HEK293 (cell line): ENCODE data around the gene STUB1.

Experiments
- CTCF ChIA-PET: fragments of 350-600 bp; formaldehyde crosslinking; extraction: SDS; loops from one replicate; lab custom pipeline; 2021; ENCODE audit warnings: antibody characterized with exemption; lab: Yijun Ruan, JAX
- POLR2A ChIA-PET: fragments of 300-600 bp; formaldehyde crosslinking; extraction: SDS; loops from one replicate; lab custom pipeline; 2020; ENCODE audit warnings: antibody characterized with exemption, inconsistent platforms; lab: Yijun Ruan, JAX
- H3K27ac ChIP-seq: fragments of 200-500 bp; sonication (Bioruptor generic); 2 replicates; pipeline ENCODE4 v1.5.1; 2014; ENCODE audit warnings: low read depth, low read length, control low read depth, inconsistent platforms; ENCODE audit errors: extremely low read depth
- H3K36me3 ChIP-seq, 2 experiments: fragments of 200-500 bp in 1 of 2; sonication (Bioruptor generic) in 1 of 2; 1 replicate in 1 of 2; 2 replicates in 1 of 2; pipeline ENCODE4 v1.5.1; 2014 to 2017; ENCODE audit warnings: inconsistent platforms in 2 of 2, low read length in 2 of 2; ENCODE audit not compliant: control insufficient read depth in 2 of 2, insufficient read depth in 1 of 2
- H3K4me1 ChIP-seq: fragments of 200-500 bp; sonication (Bioruptor generic); 2 replicates; pipeline ENCODE4 v1.5.1; 2014; ENCODE audit warnings: mild to moderate bottlenecking, low read length, inconsistent platforms; ENCODE audit not compliant: control insufficient read depth, insufficient read depth
- H3K4me3 ChIP-seq: 2 replicates; pipeline ENCODE4 v1.5.1; 2011; ENCODE audit warnings: low read depth, mild to moderate bottlenecking, control low read depth, low read length, moderate library complexity
- H3K9me3 ChIP-seq: fragments of 200-500 bp; sonication (Bioruptor generic); 2 replicates; pipeline ENCODE4 v1.5.1; 2014; ENCODE audit warnings: low read depth, low read length, inconsistent platforms; ENCODE audit not compliant: control insufficient read depth, insufficient read depth
- GFI1B ChIP-seq: fragments of 450-650 bp; formaldehyde crosslinking; IDR thresholded peaks from 2 replicates; pipeline ENCODE4 v1.5.1; 2016; ENCODE audit warnings: missing biosample characterization, missing genetic modification characterization
- GLI2 ChIP-seq: fragments of 450-650 bp; formaldehyde crosslinking; IDR thresholded peaks from 2 replicates; pipeline ENCODE4; 2017; ENCODE audit warnings: missing biosample characterization, missing genetic modification characterization, low read depth, borderline replicate concordance
- HOXA7 ChIP-seq: sonication (generic); formaldehyde crosslinking; IDR thresholded peaks from 2 replicates; pipeline ENCODE4 v1.8.1; 2022; ENCODE audit warnings: missing genetic modification reagents, borderline replicate concordance
- HOXC10 ChIP-seq: sonication (generic); formaldehyde crosslinking; IDR thresholded peaks from 2 replicates; pipeline ENCODE4 v1.8.1; 2023; ENCODE audit warnings: mild to moderate bottlenecking, missing genetic modification reagents
- KLF17 ChIP-seq: fragments of 450-650 bp; formaldehyde crosslinking; IDR thresholded peaks from 2 replicates; pipeline ENCODE4 v1.5.1; 2016; ENCODE audit warnings: missing biosample characterization, missing genetic modification characterization
- MEIS1 ChIP-seq: sonication (generic); formaldehyde crosslinking; IDR thresholded peaks from 2 replicates; pipeline ENCODE4 v1.8.1; 2022; ENCODE audit warnings: missing genetic modification reagents, mild to moderate bottlenecking, borderline replicate concordance
- SCRT1 ChIP-seq: fragments of 450-650 bp; formaldehyde crosslinking; IDR thresholded peaks from 2 replicates; pipeline ENCODE4 v1.5.1; 2016; ENCODE audit warnings: missing biosample characterization, missing genetic modification characterization, borderline replicate concordance
- SETDB1 ChIP-seq: IDR thresholded peaks from one replicate; pipeline ENCODE4 v1.6.1; 2017; ENCODE audit warnings: mild to moderate bottlenecking, low read length, moderate library complexity, mixed read lengths; ENCODE audit not compliant: insufficient read length
- ZBTB17 ChIP-seq: fragments of 450-650 bp; formaldehyde crosslinking; IDR thresholded peaks from 2 replicates; pipeline ENCODE4 v1.5.1; 2016; ENCODE audit warnings: missing biosample characterization, missing genetic modification characterization
- ZIC2 ChIP-seq: fragments of 450-650 bp; formaldehyde crosslinking; IDR thresholded peaks from 2 replicates; pipeline ENCODE4 v1.5.1; 2016; ENCODE audit warnings: missing biosample characterization, missing genetic modification characterization
- ZNF184 ChIP-seq: fragments of 450-650 bp; IDR thresholded peaks from 2 replicates; pipeline ENCODE4 v1.5.1; 2018; ENCODE audit warnings: missing biosample characterization, mild to moderate bottlenecking, missing genetic modification characterization
- ZNF221 ChIP-seq: fragments of 450-650 bp; formaldehyde crosslinking; IDR thresholded peaks from 2 replicates; pipeline ENCODE4 v1.5.1; 2017; ENCODE audit warnings: missing biosample characterization, missing genetic modification characterization, borderline replicate concordance
- ZNF24 ChIP-seq: fragments of 450-650 bp; formaldehyde crosslinking; IDR thresholded peaks from 2 replicates; pipeline ENCODE4 v1.5.1; 2016; ENCODE audit warnings: missing biosample characterization, missing genetic modification characterization
- ZNF473 ChIP-seq: fragments of 450-650 bp; formaldehyde crosslinking; IDR thresholded peaks from 2 replicates; pipeline ENCODE4 v1.5.1; 2017; ENCODE audit warnings: missing biosample characterization, missing genetic modification characterization
- ZNF571 ChIP-seq: fragments of 450-650 bp; formaldehyde crosslinking; IDR thresholded peaks from 2 replicates; pipeline ENCODE4 v1.5.0; 2017; ENCODE audit warnings: missing biosample characterization, missing genetic modification characterization
- ZNF596 ChIP-seq: fragments of 450-650 bp; IDR thresholded peaks from 2 replicates; pipeline ENCODE4 v1.5.0; 2018; ENCODE audit warnings: missing biosample characterization, mild to moderate bottlenecking, missing genetic modification characterization, moderate library complexity
- ZNF623 ChIP-seq: fragments of 450-650 bp; formaldehyde crosslinking; IDR thresholded peaks from 2 replicates; pipeline ENCODE4 v1.5.1; 2016; ENCODE audit warnings: missing biosample characterization, missing genetic modification characterization
- TF ChIP-seq, protein P1 (sequence below): fragments of 450-650 bp; formaldehyde crosslinking; optimal IDR thresholded peaks from 2 replicates; pipeline ENCODE3; 2016; ENCODE audit warnings: missing biosample characterization, mild to moderate bottlenecking, missing genetic modification characterization
- TF ChIP-seq, protein P2 (sequence below): fragments of 450-650 bp; formaldehyde crosslinking; IDR thresholded peaks from 2 replicates; pipeline ENCODE4 v1.5.1; 2017; ENCODE audit warnings: missing biosample characterization, missing genetic modification characterization
- TF ChIP-seq, protein P3 (sequence below): fragments of 450-650 bp; formaldehyde crosslinking; IDR thresholded peaks from 2 replicates; pipeline ENCODE4 v1.5.1; 2017; ENCODE audit warnings: missing biosample characterization, mild to moderate bottlenecking, missing genetic modification characterization, moderate library complexity

The STUB1 gene

GRCh38 chr16:700684-701584, 20.7 kb downstream of the STUB1 start (continued):
- no peak for TF ChIP-seq ZBTB17 (tag by site-specific recombination)
- TF ChIP-seq GLI2 = no peak
- TF ChIP-seq ZNF473 (tag by site-specific recombination) = no peak
- TF ChIP-seq, protein P1, sequence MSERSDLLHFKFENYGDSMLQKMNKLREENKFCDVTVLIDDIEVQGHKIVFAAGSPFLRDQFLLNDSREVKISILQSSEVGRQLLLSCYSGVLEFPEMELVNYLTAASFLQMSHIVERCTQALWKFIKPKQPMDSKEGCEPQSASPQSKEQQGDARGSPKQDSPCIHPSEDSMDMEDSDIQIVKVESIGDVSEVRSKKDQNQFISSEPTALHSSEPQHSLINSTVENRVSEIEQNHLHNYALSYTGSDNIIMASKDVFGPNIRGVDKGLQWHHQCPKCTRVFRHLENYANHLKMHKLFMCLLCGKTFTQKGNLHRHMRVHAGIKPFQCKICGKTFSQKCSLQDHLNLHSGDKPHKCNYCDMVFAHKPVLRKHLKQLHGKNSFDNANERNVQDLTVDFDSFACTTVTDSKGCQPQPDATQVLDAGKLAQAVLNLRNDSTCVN = peak; percentile 47
- no peak for TF ChIP-seq HOXC10
- no peak for TF ChIP-seq MEIS1
- peak; percentile 6; the same call in 1 of the 2 replicates for TF ChIP-seq ZIC2
- TF ChIP-seq KLF17 (tag by site-specific recombination) = no peak
- TF ChIP-seq HOXA7 (CRISPR knock-in tag) = no peak
- TF ChIP-seq SETDB1 = no peak
- TF ChIP-seq ZNF623 = no peak
- no peak for TF ChIP-seq ZNF221 (tag by site-specific recombination)

DNA sequence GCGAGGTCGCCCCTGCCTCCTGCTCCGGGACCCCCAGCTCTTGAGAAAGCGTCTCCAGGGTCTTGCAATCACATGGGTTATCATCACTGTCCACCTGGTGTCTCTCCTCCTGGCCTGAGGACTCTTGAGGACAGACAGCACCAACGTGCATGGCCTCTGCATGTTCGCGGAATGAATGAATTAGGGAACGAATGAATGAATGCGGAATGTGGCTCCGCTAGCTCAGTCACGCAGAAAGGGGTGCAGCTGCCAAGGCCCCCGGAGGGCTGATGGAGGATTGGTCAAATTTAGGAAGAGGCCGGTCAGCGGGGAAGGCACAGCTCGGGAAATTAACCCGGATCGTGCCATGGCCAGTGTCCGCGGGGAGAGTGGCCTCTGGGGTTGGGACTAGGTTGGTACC, 22.1 kb downstream of the STUB1 start:
- Histone ChIP-seq H3K4me1 (no peaks in the 10 kb centered on the region), H3K9me3 (no peaks in the 10 kb centered on the region), H3K4me3 (no peak overlapping the region), H3K27ac (no peak overlapping the region), H3K36me3 (no peaks in the 10 kb centered on the region)
- TF ChIP-seq GFI1B (tag by site-specific recombination) (no peak), ZNF596 (tag by site-specific recombination) (no peak), ZNF571 (tag by site-specific recombination) (no peak), ZNF24 (tag by site-specific recombination) (0 out of 2 replicates have a peak, but pooled peaks have one; percentile 34), ZNF184 (tag by site-specific recombination) (no peak), SCRT1 (no peak)
- TF ChIP-seq, protein P2, sequence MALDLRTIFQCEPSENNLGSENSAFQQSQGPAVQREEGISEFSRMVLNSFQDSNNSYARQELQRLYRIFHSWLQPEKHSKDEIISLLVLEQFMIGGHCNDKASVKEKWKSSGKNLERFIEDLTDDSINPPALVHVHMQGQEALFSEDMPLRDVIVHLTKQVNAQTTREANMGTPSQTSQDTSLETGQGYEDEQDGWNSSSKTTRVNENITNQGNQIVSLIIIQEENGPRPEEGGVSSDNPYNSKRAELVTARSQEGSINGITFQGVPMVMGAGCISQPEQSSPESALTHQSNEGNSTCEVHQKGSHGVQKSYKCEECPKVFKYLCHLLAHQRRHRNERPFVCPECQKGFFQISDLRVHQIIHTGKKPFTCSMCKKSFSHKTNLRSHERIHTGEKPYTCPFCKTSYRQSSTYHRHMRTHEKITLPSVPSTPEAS (tag by site-specific recombination) = no peak
- TF ChIP-seq, protein P3, sequence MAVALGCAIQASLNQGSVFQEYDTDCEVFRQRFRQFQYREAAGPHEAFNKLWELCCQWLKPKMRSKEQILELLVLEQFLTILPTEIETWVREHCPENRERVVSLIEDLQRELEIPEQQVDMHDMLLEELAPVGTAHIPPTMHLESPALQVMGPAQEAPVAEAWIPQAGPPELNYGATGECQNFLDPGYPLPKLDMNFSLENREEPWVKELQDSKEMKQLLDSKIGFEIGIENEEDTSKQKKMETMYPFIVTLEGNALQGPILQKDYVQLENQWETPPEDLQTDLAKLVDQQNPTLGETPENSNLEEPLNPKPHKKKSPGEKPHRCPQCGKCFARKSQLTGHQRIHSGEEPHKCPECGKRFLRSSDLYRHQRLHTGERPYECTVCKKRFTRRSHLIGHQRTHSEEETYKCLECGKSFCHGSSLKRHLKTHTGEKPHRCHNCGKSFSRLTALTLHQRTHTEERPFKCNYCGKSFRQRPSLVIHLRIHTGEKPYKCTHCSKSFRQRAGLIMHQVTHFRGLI = no peak
- ChIA-PET POLR2A (interaction anchor here (2.0 kb wide), 1 partner anchor 12 kb away, joined by 8 read pairs; the partner anchor contains the start of gene WDR24), CTCF (interaction anchor here (0.6 to 1.0 kb wide), 2 partner anchors 8 to 16 kb away, joined by 3 to 9 read pairs; no protein-coding TSS in a partner anchor)
